HG02840 (cell line): ENCODE data around the gene SNX5.
A peak's percentile ranks its signal among the peaks of the same experiment; 100 is the strongest.

Experiments used
- ATAC-seq: cut with Tn5 transposase; IDR thresholded peaks from one replicate; pipeline ENCODE4 v1.9.1; 2021; ENCODE audit warnings: mild to moderate bottlenecking, moderate library complexity, moderate number of reproducible peaks; ENCODE audit not compliant: unreplicated experiment, low FRiP score

SNX5 gene

DNA sequence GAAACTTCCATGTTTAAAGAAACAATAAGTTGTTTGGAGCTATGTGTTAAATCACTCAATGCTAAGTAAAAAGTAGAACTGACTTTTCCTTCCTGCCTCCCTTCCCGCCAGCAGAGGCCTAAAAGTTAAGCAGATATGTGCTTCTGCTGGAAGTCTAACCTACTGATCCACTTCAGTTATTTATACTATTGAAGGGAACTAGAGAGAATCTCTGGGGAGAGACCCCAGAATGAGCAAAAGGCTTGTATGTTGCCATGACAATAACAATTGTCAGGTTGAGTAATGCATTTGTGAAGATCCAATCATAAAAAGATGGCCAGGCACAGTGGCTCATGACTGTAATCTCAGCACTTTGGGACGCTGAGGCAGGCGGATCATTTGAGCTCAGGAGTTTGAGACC, 25.0 kb upstream of the SNX5 start:
- ATAC-seq, result no peak

GRCh38 chr20:17992847-17993513, 24.4 kb upstream of the SNX5 start:
- no peak for ATAC-seq

DNA sequence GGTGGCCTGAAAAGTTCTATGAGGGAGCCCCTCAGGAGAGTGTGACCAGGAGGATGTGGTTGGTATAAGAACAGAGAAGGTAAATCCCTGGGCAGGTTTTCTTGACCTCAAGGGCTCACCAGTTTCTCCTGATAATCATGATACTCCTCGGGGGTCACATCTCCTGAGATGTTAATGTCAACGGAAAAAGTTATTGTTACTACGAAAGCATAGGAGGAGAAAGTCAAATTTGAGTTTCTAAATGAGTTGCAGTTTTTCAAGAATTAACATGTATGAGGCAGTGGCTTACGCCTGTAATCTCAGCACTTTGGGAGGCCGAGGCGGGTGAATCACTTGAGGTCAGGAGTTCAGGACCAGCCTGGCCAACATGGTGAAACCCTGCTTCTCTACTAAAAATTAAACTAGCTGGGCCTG, 23.6 kb upstream of the SNX5 start:
- ATAC-seq, result no peak

GRCh38 chr20:17990278-17990972, 21.8 kb upstream of the SNX5 start:
- no peak for ATAC-seq

- ATAC-seq, result no peak
Observed at GRCh38 chr20:17987988-17988387, 19.4 kb upstream of the SNX5 start.

- ATAC-seq, result no peak
Observed at GRCh38 chr20:17985388-17986018, 16.9 kb upstream of the SNX5 start.

- ATAC-seq, result no peak
Observed at GRCh38 chr20:17976305-17976704, 7.7 kb upstream of the SNX5 start.

GRCh38 chr20:17972121-17972520, 3.5 kb upstream of the SNX5 start:
- no peak for ATAC-seq

- no peak for ATAC-seq
Observed at GRCh38 chr20:17971300-17972013, 2.9 kb upstream of the SNX5 start.

- ATAC-seq, result no peak
Observed at GRCh38 chr20:17969884-17970409, 1.4 kb upstream of the SNX5 start.

DNA sequence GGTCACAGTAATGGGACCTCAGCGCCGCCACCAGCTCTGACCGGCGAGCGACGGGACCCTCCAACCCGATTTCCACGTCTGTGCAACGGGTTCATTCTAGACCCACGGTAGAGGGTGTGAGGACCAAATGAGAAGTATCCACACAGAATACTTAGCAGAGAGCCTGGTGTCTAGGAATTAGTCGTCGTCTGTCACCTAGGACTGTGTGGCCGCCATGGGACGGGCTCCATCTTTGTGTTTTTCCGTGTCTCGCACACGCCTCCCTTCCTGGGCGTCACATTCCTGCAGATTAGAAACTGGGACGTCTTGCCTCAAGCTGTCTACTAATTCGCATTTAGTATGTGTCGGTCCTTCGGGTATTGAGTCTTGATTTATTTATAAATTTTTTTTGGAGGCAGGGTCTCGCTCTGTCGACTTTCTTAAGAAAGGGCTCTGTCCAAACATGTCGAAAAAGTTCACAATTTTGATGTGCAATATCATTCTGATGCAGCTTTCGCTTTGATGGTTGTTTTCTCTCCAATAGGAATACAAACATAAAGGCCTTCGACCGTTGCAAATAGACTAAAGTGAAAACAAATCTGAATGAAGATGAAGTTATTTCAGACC, 787 bp upstream of the SNX5 start:
- ATAC-seq, result no peak

GRCh38 chr20:17967521-17968365, 851 bp downstream of the SNX5 start:
- ATAC-seq, result peak; percentile 1

DNA sequence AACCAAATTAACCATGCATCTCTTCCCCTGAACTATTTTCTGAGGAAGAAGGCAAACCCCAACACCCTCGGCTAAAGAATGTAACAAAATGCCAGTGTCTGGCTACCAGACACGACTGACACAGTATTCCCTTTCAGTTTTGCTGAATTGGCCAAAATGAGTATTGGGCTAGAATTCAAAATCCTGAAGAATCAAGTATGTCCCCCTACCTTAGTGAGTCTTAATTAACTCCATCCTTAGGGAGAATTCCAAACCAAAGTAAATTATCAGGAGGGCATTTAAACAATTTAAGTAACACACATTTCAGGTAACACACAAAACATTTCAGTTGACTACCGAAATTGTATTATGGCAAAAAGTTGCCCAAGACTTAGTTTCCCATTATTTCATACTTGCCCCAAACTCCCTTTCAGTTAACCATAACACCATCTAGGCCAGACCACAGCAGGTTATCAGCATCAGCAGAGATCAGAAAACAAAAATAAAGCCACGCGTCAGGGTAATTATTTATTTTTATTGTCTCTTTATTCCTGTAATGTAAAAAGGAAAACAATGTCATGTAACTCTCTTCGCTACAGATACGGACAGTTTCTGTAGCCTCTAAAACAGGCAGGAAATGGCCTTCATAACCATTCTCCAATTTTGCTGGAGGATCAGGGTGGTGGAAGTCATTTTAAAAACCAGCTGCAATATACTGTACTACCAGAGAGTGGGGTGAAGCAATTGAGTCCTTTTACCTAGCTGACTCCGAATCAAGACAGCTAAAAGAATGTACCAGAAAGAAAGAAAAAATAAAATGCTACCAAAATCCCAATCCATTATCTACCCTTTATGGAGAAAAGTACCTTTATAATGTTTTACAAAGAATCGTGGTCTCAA, 1.9 kb downstream of the SNX5 start:
- no peak for ATAC-seq

- no peak for ATAC-seq
Observed at GRCh38 chr20:17965042-17965697, 3.4 kb downstream of the SNX5 start.

DNA sequence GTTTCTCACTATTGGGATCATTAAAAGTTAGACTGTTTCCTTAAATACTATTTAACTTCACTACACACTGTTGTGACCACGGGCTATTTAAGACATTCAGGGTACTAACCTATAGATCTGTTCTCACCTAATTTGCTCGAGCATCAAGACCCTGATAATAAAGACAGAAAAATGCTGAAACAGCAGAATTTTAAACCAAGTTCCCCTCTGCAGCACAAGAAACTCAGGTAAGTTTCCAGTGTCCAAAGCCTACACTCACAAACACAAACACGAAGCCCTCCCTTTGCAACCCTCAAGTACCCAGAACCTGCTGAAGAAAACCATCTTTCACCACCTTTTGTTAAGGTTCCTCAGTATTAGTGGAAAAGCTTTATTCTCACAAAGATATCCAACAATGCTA, 4.0 kb downstream of the SNX5 start:
- no peak for ATAC-seq

- ATAC-seq, result no peak
Observed at GRCh38 chr20:17964073-17964472, 4.5 kb downstream of the SNX5 start.

DNA sequence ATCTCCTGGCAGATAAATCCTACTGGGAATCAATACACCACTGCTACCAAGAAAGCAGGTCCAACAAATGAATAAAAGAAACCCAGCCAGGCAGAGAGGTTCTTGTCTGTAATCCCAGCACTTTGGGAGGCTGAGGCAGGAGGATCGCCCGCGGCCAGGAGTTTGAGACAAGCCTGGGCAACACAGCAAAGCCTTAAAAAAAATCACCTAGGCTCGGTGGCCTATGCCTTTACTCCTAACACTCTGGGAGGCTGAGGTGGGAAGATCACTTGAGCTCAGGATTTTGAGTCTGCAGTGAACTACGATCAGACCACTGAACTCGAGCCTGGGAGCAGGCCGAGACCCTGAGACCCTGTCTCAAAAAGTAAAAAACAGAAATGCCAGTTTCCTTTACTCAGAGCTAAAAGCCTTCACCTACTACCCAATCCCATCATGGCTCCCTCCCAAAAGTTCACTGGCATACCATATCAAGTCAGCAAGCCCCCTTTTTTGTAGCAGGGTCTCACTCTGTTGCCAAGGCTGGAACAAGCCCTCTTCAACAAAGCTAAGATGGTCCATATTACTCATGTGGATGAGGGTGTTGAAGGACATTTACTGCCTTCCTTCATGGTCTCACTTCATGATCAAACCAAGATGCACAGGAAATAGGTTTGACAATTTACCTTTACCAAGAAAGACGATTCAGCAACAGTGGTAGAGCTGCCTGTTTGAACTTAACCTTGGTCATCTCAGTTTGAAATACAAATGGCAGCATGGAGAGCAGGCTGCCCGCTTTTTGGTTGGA, 5.3 kb downstream of the SNX5 start:
- no peak for ATAC-seq

DNA sequence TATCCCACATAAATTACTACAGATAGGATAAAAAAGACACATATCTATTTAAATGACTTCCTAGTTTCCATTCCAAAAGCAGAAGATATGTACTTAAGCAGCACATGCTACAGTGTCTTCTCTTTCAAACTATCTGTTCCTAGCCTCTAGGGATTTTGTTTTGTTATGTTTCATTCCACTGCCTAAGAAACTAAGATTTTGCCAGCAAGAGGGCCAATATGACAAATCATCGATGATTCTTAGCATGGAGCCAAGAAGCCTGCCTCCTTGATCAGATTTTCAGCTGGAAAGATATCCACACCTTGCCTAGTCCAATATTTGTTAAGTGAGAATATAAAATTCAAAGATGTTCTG, 7.0 kb downstream of the SNX5 start:
- ATAC-seq, result no peak
